ENCODE results near the gene SIDT2. TPM values are rescaled to one million over a fixed set of nuclear protein-coding genes. Genes with fewer than 3 reads are reported as not detected.
A peak's percentile ranks its signal among the peaks of the same experiment; 100 is the strongest.

Gene SIDT2
- total and polyA plus RNA-seq, 8 donors: 29.2 to 112 (median 33.9) TPM

DNA sequence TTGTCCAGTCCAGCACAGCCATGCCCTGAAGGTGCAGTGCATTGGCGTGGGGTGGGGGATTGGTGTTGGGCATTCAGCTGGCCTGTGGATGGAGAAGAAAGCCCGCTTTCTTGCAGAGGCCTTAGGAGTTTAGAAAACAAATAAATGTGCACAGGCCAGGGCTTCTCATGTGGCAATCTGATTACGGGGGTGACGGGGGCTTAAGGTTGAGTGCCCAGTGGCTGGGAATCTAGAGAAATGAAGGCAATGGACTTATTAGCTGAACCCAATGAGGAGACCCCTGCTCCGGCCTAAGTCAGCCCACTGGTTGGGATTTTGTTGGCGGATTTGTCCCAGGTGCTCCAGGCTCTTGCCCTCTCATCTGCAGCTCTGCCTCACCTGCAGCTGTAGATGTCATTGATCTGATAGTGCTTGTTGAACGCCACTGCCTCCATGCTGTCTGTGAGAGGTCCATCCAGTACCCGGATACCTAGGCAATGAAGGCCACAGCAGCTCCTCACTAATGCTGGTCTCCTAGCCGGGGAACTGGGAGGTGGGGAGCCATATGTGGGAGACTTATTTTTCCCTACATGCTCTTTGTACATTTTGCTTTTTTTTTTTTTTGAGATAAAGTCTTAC lies 47.1 kb downstream of the SIDT2 start:
- Histone ChIP-seq H3K4me1 (peaks cover 16 to 29% of the 10 kb centered on the region in 2 donors), H3K27ac (no peak overlapping the region), H3K9me3 (no peaks in the 10 kb centered on the region), H3K4me3 (no peak overlapping the region), H3K36me3 (peaks cover 0 to 90% of the 10 kb centered on the region in 2 donors), H3K27me3 (no peaks in the 10 kb centered on the region)
- DNase-seq: no peak
- intact Hi-C loops (cut with DNase I): no loop called here
- TF ChIP-seq CTCF (IDR thresholded peaks at IDR 0.05): no peak
- no peak for ATAC-seq

- H3K9me3 ChIP-seq: no peaks in the 10 kb centered on the region
- peaks cover 10 to 33% of the 10 kb centered on the region in 2 donors for H3K4me1 ChIP-seq
- ATAC-seq (peak; percentile 91), DNase-seq (peak in 2 of 4 donors; percentile 69 to 87)
- TF ChIP-seq CTCF (IDR thresholded peaks at IDR 0.05): peak; percentile 68 to 86
- H3K36me3 ChIP-seq: peaks cover 0 to 79% of the 10 kb centered on the region in 2 donors
- no peak overlapping the region for H3K27ac ChIP-seq
- H3K27me3 ChIP-seq: no peaks in the 10 kb centered on the region
- intact Hi-C loops (cut with DNase I): no loop called here
- H3K4me3 ChIP-seq: no peak overlapping the region
These were observed 48.1 kb downstream of the SIDT2 start for GRCh38 chr11:117226388-117227385.

GRCh38 chr11:117228091-117228490 lies 49.5 kb downstream of the SIDT2 start:
- no peaks in the 10 kb centered on the region for H3K9me3 ChIP-seq

DNA sequence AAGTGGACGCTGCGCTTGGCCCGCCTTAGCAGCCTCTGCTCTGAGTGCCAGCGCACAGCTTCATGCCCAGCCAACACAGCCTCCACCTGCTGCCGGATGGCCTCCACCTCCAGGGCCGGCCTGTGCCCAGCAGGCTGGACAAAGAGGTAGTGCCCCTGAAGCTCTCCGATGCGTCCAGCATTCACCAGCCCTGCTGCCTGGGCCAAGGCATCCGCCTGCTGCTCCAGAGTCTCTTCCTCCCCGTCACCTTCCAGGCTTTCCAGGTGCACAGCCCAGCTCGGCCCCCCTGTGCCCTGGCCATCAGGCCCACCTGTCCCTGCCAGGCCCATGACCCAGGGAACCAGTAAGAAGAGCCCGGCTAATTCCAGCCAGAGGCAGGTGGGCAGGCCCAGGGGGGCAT lies 50.9 kb downstream of the SIDT2 start:
- intact Hi-C loops (cut with DNase I): no loop called here
- peaks cover 9 to 41% of the 10 kb centered on the region in 2 donors for H3K4me1 ChIP-seq
- peak overlapping the region in 1 of 2 donors; percentile 13 for H3K27ac ChIP-seq
- H3K9me3 ChIP-seq: no peaks in the 10 kb centered on the region
- H3K36me3 ChIP-seq: peaks cover 0 to 52% of the 10 kb centered on the region in 2 donors
- H3K27me3 ChIP-seq: no peaks in the 10 kb centered on the region
- no peak for TF ChIP-seq CTCF (IDR thresholded peaks at IDR 0.05)
- no peak for DNase-seq
- ATAC-seq: no peak
- no peak overlapping the region for H3K4me3 ChIP-seq

More at GRCh38 chr11:117228091-117228490, 49.5 kb downstream of the SIDT2 start:
- no peak for TF ChIP-seq CTCF (IDR thresholded peaks at IDR 0.05)
- Histone ChIP-seq H3K27me3 (no peaks in the 10 kb centered on the region), H3K4me1 (peaks cover 4 to 28% of the 10 kb centered on the region in 2 donors), H3K27ac (no peak overlapping the region), H3K36me3 (peaks cover 0 to 65% of the 10 kb centered on the region in 2 donors), H3K4me3 (no peak overlapping the region)
- DNase-seq (no peak), ATAC-seq (no peak)
- intact Hi-C loops (cut with DNase I): no loop called here

DNA sequence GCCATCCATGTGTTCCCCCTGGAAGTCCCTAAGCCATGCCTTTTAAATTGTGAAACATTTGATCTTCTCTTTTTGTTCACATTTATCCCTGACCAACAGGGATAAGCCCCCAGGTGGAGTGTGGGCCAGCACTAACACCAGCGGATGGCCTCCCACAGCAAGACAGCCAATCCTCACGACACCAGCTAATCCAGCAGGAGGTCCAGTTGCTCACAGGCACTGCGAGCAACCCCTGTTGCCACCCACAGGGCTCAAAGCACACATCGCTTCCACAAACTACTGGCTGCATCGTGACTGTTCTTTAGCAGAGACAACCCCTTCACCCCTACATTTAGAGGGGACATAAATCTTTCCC lies 51.4 kb downstream of the SIDT2 start:
- TF ChIP-seq CTCF (IDR thresholded peaks at IDR 0.05): no peak
- intact Hi-C loops (cut with DNase I): no loop called here
- Histone ChIP-seq H3K27ac (peak overlapping the region in 1 of 2 donors; percentile 13), H3K4me3 (no peak overlapping the region), H3K27me3 (no peaks in the 10 kb centered on the region), H3K4me1 (peaks cover 9 to 42% of the 10 kb centered on the region in 2 donors), H3K36me3 (peaks cover 0 to 47% of the 10 kb centered on the region in 2 donors), H3K9me3 (no peaks in the 10 kb centered on the region)
- ATAC-seq (no peak), DNase-seq (no peak)
